Ishikawa (cell line): ENCODE results near the gene CAMK1.

Source experiments
- CEBPB ChIP-seq: IDR thresholded peaks from 2 replicates; pipeline ENCODE4 v1.6.1; 2012
- CREB1 ChIP-seq: IDR thresholded peaks from 2 replicates; pipeline ENCODE4 v1.6.1; 2012; ENCODE audit warnings: low read depth
- EGR1 ChIP-seq: IDR thresholded peaks from 2 replicates; pipeline ENCODE4 v1.6.1; 2012
- EP300 ChIP-seq: IDR thresholded peaks from 2 replicates; pipeline ENCODE4 v1.6.1; 2012; ENCODE audit warnings: borderline replicate concordance
- RAD21 ChIP-seq: IDR thresholded peaks from 2 replicates; pipeline ENCODE4 v1.6.1; 2012; ENCODE audit warnings: low read depth
- TAF1 ChIP-seq: IDR thresholded peaks from 2 replicates; pipeline ENCODE4 v1.6.1; 2012; ENCODE audit warnings: low read depth, mild to moderate bottlenecking
- TCF12 ChIP-seq: IDR thresholded peaks from 2 replicates; pipeline ENCODE4 v1.6.1; 2012; ENCODE audit warnings: low read depth
- YY1 ChIP-seq: IDR thresholded peaks from 2 replicates; pipeline ENCODE4 v1.6.1; 2012; ENCODE audit warnings: low read depth
- TF ChIP-seq, protein P1 (sequence below): IDR thresholded peaks from 2 replicates; pipeline ENCODE4 v1.6.1; 2012; ENCODE audit warnings: low read depth, mild to moderate bottlenecking
- TF ChIP-seq, protein P2 (sequence below): IDR thresholded peaks from 2 replicates; pipeline ENCODE4 v1.6.1; 2012

DNA sequence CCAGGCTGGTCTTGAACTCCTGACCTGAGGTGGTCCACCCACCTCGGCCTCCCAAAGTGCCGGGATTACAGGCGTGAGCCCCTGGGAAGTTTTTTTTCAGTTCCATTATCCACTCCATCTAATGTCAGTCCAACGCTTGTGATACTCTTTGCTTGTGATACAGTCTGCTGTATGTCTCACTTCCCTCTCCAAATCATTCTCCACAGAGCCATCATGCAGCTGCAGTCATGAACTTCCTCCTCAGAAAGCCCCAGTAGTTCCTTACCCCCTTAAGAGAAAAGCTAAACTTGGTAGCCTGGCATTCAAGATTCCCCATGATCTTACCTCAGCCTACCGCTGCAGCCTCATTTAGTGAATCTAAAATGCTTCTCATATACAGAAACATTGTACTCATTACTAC is 25.5 kb upstream of the CAMK1 start:
- TF ChIP-seq CREB1 (no peak), TCF12 (no peak), EP300 (no peak), EGR1 (no peak), TAF1 (no peak), YY1 (no peak), CEBPB (no peak), RAD21 (no peak)
- TF ChIP-seq, protein P1, sequence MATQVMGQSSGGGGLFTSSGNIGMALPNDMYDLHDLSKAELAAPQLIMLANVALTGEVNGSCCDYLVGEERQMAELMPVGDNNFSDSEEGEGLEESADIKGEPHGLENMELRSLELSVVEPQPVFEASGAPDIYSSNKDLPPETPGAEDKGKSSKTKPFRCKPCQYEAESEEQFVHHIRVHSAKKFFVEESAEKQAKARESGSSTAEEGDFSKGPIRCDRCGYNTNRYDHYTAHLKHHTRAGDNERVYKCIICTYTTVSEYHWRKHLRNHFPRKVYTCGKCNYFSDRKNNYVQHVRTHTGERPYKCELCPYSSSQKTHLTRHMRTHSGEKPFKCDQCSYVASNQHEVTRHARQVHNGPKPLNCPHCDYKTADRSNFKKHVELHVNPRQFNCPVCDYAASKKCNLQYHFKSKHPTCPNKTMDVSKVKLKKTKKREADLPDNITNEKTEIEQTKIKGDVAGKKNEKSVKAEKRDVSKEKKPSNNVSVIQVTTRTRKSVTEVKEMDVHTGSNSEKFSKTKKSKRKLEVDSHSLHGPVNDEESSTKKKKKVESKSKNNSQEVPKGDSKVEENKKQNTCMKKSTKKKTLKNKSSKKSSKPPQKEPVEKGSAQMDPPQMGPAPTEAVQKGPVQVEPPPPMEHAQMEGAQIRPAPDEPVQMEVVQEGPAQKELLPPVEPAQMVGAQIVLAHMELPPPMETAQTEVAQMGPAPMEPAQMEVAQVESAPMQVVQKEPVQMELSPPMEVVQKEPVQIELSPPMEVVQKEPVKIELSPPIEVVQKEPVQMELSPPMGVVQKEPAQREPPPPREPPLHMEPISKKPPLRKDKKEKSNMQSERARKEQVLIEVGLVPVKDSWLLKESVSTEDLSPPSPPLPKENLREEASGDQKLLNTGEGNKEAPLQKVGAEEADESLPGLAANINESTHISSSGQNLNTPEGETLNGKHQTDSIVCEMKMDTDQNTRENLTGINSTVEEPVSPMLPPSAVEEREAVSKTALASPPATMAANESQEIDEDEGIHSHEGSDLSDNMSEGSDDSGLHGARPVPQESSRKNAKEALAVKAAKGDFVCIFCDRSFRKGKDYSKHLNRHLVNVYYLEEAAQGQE = no peak
- TF ChIP-seq, protein P2, sequence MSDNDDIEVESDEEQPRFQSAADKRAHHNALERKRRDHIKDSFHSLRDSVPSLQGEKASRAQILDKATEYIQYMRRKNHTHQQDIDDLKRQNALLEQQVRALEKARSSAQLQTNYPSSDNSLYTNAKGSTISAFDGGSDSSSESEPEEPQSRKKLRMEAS = no peak
